Activated CD4-positive, alpha-beta memory T cell treated with anti-CD3 and anti-CD28 coated beads, Interleukin-2, amount 10 ng/mL, durations not matched to agents 7 days and 5 days (primary cell): Measurements from ENCODE around the gene ZNRF1. TPM values are rescaled to one million over a fixed set of nuclear protein-coding genes. Genes with fewer than 3 reads are reported as not detected.
"Not testable (repeated sequence)": the region's sequence is repeated elsewhere in the genome, so short reads cannot be mapped to it uniquely, and the experiment has no call there.

Experiments
- CTCF ChIA-PET: fragments of 350-600 bp; sonication (Branson Sonifier 250); formaldehyde crosslinking; loops from one replicate; lab custom pipeline; 2021; ENCODE audit warnings: antibody characterized with exemption, inconsistent platforms; lab: Charles Lee
- POLR2A ChIA-PET: fragments of 350-600 bp; sonication (Branson Sonifier 250); formaldehyde crosslinking; loops from one replicate; lab custom pipeline; 2021; ENCODE audit warnings: antibody characterized with exemption; lab: Charles Lee
- DNase-seq: peaks from one replicate; pipeline ENCODE4 v3.0.0-alpha.2; 2020
- H3K27ac Mint-ChIP-seq: one replicate; pipeline ENCODE4 v1.8.0; 2021; ENCODE audit warnings: mild to moderate bottlenecking, mixed read lengths
- H3K27me3 Mint-ChIP-seq: one replicate; pipeline ENCODE4 v1.8.0; 2021; ENCODE audit warnings: mixed read lengths
- H3K36me3 Mint-ChIP-seq: one replicate; pipeline ENCODE4 v1.8.0; 2021; ENCODE audit warnings: low read depth, mixed read lengths
- H3K4me1 Mint-ChIP-seq: one replicate; pipeline ENCODE4 v1.8.0; 2021; ENCODE audit warnings: mixed read lengths
- H3K4me3 Mint-ChIP-seq: one replicate; pipeline ENCODE4 v1.8.0; 2021; ENCODE audit warnings: mild to moderate bottlenecking, mixed read lengths
- H3K9me3 Mint-ChIP-seq: one replicate; pipeline ENCODE4 v1.8.0; 2021; ENCODE audit warnings: mixed read lengths
- total RNA-seq, 2 experiments: library from RNA; stranded (reverse); gene quantifications; one replicate each; pipeline ENCODE4 v1.2.3, GENCODE V29; 2021

ZNRF1 gene
- total RNA-seq, 2 experiments from 2014 or later = 22.7 to 25.3 TPM

DNA sequence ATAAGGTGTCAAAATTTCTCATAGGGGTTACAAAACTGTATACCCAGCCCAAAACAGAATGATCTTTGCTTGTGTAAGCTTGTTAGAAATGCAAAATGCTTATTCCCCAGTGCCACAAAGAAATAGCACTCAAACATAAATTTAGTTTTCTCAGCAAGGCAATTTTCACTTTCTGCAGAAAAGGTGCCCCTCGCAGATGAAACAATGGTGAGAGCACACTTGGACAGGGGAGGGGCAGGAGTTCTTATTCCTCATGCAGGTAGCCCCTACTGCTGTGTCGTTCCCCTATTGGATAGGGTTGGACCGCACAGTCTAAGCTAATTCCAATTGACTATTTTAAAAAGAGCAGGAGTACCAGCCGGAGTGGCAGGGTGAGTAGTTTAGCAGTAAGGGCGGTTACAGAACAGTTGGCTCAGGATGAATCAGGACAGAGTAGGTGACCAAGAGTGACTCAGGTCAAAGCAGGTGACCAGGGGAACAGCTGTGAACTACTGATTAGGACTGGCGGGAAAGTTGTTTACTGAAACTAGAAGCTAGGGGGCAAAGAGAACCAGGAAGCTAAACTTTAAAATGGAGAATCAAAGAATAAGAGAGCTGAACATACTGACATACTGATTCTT is 123.2 kb downstream of the ZNRF1 start:
- H3K9me3 Mint-ChIP-seq = peaks cover 13% of the 10 kb centered on the region

DNA sequence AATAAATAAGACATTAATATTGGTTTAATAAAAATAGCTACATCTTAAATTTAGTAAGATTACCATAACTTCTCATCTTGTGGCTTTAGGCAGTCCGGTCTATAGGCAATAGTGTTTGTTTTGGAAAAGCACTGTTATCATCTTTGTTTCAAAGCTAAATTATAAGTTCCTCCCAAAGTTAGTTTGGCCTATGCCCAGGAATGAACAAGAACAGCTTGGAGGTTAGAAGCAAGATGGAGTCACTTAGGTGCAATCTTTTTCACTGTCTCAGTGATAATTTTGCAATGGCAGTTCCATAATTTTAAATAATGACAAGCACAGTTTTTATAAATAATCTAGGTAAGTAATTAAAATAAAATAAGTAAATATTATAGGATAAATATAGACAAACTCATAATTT is 123.8 kb downstream of the ZNRF1 start:
- no peak for DNase-seq
- Mint-ChIP-seq H3K27me3 (no peaks in the 10 kb centered on the region), H3K4me3 (no peak overlapping the region), H3K9me3 (peaks cover 19% of the 10 kb centered on the region), H3K4me1 (no peaks in the 10 kb centered on the region), H3K36me3 (peaks cover 5% of the 10 kb centered on the region), H3K27ac (no peak overlapping the region)
- CTCF ChIA-PET = interaction anchor here (0.5 to 1.7 kb wide), 4 partner anchors 12 to 104 kb away, joined by 3 to 4 read pairs (median 3); no protein-coding TSS in a partner anchor
- POLR2A ChIA-PET = no interaction called here

More for the DNA sequence above, 123.2 kb downstream of the ZNRF1 start:
- H3K4me1 Mint-ChIP-seq = no peaks in the 10 kb centered on the region
- H3K4me3 Mint-ChIP-seq = no peak overlapping the region
- H3K27ac Mint-ChIP-seq = no peak overlapping the region
- ChIA-PET POLR2A (no interaction called here), CTCF (interaction anchor here (0.5 to 1.7 kb wide), 4 partner anchors 11 to 103 kb away, joined by 3 to 4 read pairs (median 3); no protein-coding TSS in a partner anchor)
- no peaks in the 10 kb centered on the region for H3K27me3 Mint-ChIP-seq
- no peak for DNase-seq
- H3K36me3 Mint-ChIP-seq = peaks cover 5% of the 10 kb centered on the region

DNA sequence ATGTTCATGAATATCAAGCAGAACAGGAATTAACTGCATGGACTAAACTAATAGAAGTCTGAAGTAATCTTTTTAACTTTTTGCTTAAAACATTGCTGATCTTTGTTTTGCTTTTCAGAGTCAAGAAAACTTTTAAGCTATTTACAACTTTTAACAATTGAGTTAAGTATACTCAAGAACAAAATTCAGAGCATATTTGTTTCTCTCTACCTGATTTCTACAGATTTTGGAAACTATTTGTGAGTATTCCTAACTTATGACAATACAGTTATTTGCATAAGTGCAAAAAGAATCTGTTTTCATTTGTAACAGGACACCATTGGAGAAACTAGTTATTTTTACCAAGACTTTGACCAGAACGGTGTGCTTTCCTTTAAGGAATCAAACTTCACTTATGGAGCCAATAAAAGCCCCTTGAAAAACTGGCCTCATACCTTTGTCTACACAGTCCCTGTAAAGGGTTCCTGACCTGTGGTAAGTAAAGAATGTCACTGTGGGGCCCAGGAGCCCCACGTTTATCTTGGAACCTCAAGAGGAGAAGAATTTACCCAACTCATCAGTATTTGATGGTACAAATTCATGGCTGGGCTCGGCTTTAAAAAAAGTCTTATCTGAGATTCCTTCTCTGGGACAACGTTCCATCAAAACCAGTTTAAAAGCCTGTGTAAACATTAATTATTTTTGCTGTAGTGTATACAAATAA is 129.0 kb downstream of the ZNRF1 start:
- ChIA-PET POLR2A (no interaction called here), CTCF (no interaction called here)
- DNase-seq = no peak

DNA sequence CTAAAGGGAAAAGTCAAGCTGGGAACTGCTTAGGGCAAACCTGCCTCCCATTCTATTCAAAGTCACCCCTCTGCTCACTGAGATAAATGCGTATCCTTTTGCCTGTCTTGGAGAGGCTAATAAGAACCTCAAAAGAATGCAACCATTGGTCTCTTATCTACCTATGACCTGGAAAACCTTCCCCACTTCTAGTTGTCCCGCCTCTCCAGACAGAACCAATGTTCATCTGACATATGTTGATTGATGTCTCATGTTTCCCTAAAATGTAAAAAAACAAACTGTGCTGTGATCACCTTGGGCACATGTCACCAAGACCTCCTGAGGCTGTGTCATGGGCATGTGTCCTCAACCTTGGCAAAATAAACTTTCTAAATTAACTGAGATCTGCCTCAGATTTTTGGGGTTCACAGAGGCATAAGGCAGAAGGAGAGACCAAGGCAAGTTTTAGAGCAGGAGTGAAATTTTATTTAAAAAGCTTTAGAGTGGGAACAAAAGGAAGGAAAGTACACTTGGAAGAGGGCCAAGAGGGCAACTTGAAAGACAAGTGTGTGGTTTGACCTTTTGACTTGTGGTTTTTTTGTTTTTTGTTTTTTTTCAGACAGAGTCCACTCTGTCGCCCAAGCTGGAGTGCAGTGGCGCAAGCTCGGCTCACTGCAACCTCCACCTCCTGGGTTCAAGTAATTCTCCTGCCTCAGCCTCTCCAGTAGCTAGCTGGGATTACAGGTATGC is 130.8 kb downstream of the ZNRF1 start:
- not testable (repeated sequence) for H3K4me3 Mint-ChIP-seq, DNase-seq, H3K27me3 Mint-ChIP-seq, H3K27ac Mint-ChIP-seq, H3K4me1 Mint-ChIP-seq, H3K9me3 Mint-ChIP-seq, H3K36me3 Mint-ChIP-seq
- ChIA-PET POLR2A (interaction anchor here (0.7 kb wide), 1 partner anchor 70 kb away, joined by 4 read pairs; no protein-coding TSS in a partner anchor), CTCF (interaction anchor here (0.9 kb wide), 1 partner anchor 18 kb away, joined by 3 read pairs; no protein-coding TSS in a partner anchor)

More for the DNA sequence above, 129.0 kb downstream of the ZNRF1 start:
- Mint-ChIP-seq H3K4me1 (peaks cover 2% of the 10 kb centered on the region), H3K27me3 (peaks cover 2% of the 10 kb centered on the region), H3K27ac (no peak overlapping the region), H3K4me3 (no peak overlapping the region), H3K36me3 (no peaks in the 10 kb centered on the region), H3K9me3 (peaks cover 10% of the 10 kb centered on the region)

DNA sequence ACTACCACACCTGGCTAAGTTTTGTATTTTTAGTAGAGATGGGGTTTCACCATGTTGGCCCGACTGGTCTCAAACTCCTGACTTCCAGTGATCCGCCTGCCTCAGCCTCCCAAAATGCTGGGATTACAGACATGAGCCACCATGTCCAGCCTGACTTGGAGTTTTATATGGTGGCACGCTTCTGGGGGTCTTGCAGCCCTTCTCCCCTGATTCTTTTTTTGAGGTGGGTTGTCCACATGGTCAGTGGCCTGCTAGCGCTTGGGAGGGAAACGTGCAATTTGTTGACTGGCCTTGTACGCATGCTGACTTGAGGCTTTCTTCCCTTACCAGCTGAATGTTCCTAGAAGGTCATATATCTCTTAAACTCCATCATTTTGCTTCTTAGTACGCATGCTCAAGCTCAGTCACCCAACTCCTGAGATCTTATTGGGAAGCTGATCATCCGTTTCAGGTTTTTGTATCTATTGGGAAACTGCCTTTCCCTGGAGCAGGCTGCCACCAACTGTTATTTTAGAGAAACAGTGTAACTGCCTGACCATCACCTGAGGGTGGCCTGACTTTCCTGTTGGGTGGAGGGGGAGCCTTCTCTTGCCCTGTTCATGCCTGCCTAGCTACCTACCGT is 131.4 kb downstream of the ZNRF1 start:
- H3K27me3 Mint-ChIP-seq = peaks cover 2% of the 10 kb centered on the region
- DNase-seq = no peak
- CTCF ChIA-PET = interaction anchor here (0.9 kb wide), 1 partner anchor 19 kb away, joined by 3 read pairs; no protein-coding TSS in a partner anchor

DNA sequence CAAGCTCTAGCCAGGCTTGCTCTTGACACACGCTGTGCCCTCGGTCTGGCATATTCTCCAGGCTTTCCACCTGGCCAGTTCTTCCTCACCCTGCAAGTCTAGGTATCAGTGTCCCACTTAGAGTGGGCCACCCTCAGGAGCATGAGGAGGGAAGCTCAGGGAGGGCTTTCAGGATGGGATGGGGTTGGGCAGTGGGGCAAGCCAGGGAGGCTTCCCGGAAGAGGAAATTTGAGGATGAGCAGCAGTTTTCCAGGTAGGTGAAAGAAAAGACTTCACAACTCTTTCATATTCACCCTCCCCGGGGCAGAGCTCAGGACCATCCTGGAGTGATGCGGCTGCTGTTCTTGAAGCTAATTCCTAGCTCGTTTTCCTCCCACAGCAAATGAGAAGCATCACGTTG is 132.3 kb downstream of the ZNRF1 start:
- peaks cover 10% of the 10 kb centered on the region for H3K9me3 Mint-ChIP-seq
- H3K4me1 Mint-ChIP-seq = peaks cover 2% of the 10 kb centered on the region
- no peak overlapping the region for H3K4me3 Mint-ChIP-seq
- ChIA-PET POLR2A (no interaction called here), CTCF (no interaction called here)
- H3K27me3 Mint-ChIP-seq = peaks cover 2% of the 10 kb centered on the region
- no peaks in the 10 kb centered on the region for H3K36me3 Mint-ChIP-seq
- no peak overlapping the region for H3K27ac Mint-ChIP-seq
- no peak for DNase-seq

More for the DNA sequence above, 131.4 kb downstream of the ZNRF1 start:
- Mint-ChIP-seq H3K4me1 (peaks cover 2% of the 10 kb centered on the region), H3K4me3 (no peak overlapping the region), H3K27ac (no peak overlapping the region), H3K9me3 (peaks cover 10% of the 10 kb centered on the region), H3K36me3 (no peaks in the 10 kb centered on the region)
- POLR2A ChIA-PET = no interaction called here

DNA sequence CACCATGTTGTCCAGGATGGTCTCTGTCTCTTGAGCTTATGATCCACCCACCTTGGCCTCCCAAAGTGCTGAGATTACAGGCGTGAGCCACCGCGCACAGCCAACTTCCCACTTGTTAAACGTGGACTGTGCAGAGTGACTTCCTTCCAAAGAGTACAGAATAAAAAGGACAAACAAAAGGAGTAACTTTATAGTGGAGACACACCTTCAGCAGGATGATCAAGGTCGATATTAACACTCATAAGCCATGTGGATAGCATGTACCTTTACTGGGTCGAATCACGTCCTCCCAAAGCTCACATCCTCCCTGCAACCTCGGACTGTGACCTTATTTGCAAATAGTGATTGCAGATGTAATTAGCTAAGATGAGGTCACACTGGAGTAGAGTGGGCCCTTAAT is 139.4 kb downstream of the ZNRF1 start:
- Mint-ChIP-seq H3K9me3 (no peaks in the 10 kb centered on the region), H3K36me3 (no peaks in the 10 kb centered on the region), H3K4me1 (peaks cover 8% of the 10 kb centered on the region), H3K4me3 (no peak overlapping the region), H3K27me3 (no peaks in the 10 kb centered on the region), H3K27ac (no peak overlapping the region)
- POLR2A ChIA-PET = no interaction called here
- DNase-seq = no peak
- CTCF ChIA-PET = no interaction called here

DNA sequence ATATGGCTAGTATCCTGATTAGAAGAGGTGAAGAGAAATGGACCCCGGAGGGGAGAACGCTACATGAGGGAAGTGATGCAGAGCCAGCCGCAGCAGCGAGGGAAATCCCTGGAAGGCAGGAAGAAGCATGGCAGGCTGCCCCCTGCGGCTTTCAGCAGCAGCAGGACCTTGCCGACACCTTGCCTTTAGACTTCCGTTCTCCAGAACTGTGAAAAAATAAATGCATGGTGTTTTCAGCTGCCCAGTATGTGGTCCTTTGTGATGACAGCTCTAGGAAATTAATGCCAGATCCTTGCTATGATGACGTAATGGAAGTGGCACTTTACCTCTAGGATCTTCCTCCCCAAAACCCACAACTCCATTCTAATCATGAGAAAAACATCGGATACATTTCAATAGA is 139.8 kb downstream of the ZNRF1 start:
- H3K4me1 Mint-ChIP-seq = peaks cover 8% of the 10 kb centered on the region
- H3K27ac Mint-ChIP-seq = no peak overlapping the region
- peak; percentile 19 for DNase-seq
- no peak overlapping the region for H3K4me3 Mint-ChIP-seq
- H3K9me3 Mint-ChIP-seq = no peaks in the 10 kb centered on the region
- no peaks in the 10 kb centered on the region for H3K36me3 Mint-ChIP-seq
- CTCF ChIA-PET = no interaction called here
- POLR2A ChIA-PET = no interaction called here
- no peaks in the 10 kb centered on the region for H3K27me3 Mint-ChIP-seq

DNA sequence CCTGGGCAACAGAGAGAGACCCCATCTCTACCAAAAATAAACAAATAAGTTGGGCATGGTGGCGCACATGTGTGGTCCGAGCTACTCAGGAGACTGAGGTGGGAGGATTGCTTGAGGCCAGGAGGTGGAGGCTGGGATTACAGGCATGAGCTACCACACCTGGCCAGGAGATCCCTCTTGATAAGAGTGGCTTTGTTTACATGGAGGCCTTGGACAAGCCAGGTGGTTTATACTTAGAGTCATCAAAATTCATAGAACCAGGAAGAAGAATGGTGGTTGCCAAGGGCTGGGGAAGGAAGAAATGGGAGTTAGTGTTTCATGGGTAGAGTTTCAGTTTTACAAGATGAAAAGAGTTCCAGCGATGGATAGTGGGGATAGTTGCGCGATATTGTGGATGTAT is 140.7 kb downstream of the ZNRF1 start:
- Mint-ChIP-seq H3K4me3 (no peak overlapping the region), H3K9me3 (no peaks in the 10 kb centered on the region), H3K27me3 (no peaks in the 10 kb centered on the region), H3K4me1 (peaks cover 8% of the 10 kb centered on the region), H3K36me3 (no peaks in the 10 kb centered on the region), H3K27ac (no peak overlapping the region)
- DNase-seq = no peak
- CTCF ChIA-PET = interaction anchor here (1.2 kb wide), 1 partner anchor 17 kb away, joined by 4 read pairs; no protein-coding TSS in a partner anchor
- POLR2A ChIA-PET = no interaction called here

DNA sequence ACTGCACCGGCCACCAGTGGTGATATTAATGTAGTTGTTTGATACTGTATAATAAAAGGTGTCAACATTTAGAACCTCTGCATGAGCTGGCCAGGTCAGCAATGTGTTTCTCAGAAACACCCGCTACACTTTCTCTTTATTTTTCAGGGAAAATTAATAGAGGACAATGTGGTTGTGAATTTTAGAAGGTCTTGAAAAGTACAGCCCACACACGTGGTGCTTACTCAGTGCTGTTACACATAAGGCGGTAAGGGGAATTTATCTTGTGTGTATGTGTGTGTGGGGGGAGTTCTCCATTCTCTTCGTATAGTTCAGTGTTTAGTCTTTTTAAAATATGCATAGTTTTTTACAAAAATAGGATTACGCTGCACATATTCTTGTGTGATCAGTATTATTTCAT is 145.1 kb downstream of the ZNRF1 start:
- ChIA-PET POLR2A (no interaction called here), CTCF (no interaction called here)
- Mint-ChIP-seq H3K36me3 (peaks cover under 1% of the 10 kb centered on the region), H3K27me3 (no peaks in the 10 kb centered on the region), H3K4me1 (peaks cover 10% of the 10 kb centered on the region), H3K27ac (no peak overlapping the region), H3K9me3 (no peaks in the 10 kb centered on the region), H3K4me3 (no peak overlapping the region)
- no peak for DNase-seq

DNA sequence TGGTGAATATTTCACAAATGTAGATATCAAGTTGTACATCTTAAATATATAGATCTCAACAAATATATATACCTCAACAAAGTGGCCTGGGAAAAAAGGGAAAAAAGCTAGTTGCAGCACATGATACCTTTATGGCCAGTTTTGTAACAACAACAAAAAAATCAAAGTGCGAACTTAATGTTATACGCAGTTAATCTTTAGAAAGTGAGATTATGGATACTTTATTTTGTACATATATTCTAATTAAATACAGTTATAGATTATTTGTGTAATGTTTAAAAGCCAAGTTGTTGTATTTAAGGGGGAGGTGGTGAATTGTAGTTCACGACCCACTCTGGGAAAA is 149.1 kb downstream of the ZNRF1 start:
- no peaks in the 10 kb centered on the region for H3K27me3 Mint-ChIP-seq
- ChIA-PET CTCF (no interaction called here), POLR2A (interaction anchor here (1.1 kb wide), 1 partner anchor 480 kb away, joined by 3 read pairs; no protein-coding TSS in a partner anchor)
- peaks cover 30% of the 10 kb centered on the region for H3K36me3 Mint-ChIP-seq
- H3K27ac Mint-ChIP-seq = peak overlapping the region; percentile 75
- H3K9me3 Mint-ChIP-seq = peaks cover 22% of the 10 kb centered on the region
- no peak for DNase-seq
- peaks cover 30% of the 10 kb centered on the region for H3K4me1 Mint-ChIP-seq
- peak overlapping the region; percentile 80 for H3K4me3 Mint-ChIP-seq

DNA sequence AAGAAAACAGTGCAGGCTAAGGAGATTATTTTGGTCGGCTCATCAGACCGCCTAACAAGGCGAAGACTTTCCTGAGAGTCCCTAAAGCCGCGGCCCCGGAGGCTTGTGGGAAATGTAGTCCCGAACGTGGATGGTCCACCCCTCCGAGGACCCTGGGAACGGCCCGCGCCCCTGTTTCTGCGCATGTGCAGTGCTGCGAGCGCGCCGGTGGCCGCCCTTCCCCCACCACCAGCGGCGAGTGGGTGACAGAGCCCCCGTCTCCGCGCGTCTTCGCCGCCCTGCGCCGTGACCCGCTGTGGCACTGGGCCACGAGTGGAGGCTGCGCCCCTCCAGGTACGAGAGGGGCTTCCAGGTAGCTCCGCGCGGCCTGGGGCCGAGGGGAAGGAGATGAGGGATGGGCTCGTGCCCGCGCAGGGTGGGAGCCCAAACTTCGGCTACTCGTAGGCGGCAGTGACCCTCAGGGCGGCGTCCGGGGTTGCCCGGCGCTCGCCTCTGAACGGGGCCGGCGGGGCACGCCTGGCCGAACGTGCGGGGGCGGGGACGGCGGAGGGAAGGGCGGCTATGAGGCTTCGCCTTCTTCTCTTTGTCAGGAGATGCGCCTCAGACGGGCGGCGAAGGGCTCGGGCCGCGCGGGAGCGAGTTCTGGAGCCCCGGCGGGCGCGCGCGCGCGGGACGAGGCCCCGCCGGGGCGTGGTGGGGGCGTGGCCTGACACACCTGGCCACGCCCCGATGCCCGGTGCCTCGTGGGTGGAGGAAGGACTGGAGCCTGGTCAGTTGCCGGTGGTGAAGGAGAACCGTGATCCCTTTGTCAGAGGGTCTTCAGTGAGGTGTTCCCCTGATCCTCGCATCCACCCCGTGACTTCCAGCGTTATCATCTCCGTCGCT is 149.7 kb downstream of the ZNRF1 start, which contains the start of gene ZFP1:
Gene ZFP1, plus strand, starts transcription at position 214 of the 885 bp plus-strand sequence. CDS start 4,428 bp downstream, outside the sequence.
- Mint-ChIP-seq H3K4me3 (peak within 1 kb of the TSS; percentile 80), H3K27me3 (no peaks in the 10 kb centered on the region), H3K9me3 (peaks cover 25% of the 10 kb centered on the region), H3K4me1 (peaks cover 30% of the 10 kb centered on the region), H3K36me3 (peaks cover 36% of the 10 kb centered on the region), H3K27ac (peak within 1 kb of the TSS; percentile 75)
- CTCF ChIA-PET = no interaction called here
- DNase-seq = peak; percentile 94
- POLR2A ChIA-PET = interaction anchor here (1.1 kb wide), 1 partner anchor 481 kb away, joined by 3 read pairs; no protein-coding TSS in a partner anchor
